22Rv1 (cell line): Measurements from ENCODE around the gene CS.

Experiments used
- H3K27ac ChIP-seq: fragments of 450-650 bp; 2 replicates; pipeline ENCODE4 v1.5.1; 2017
- CTCF ChIP-seq: fragments of 450-650 bp; IDR thresholded peaks from 2 replicates; pipeline ENCODE4 v1.5.1; 2017; ENCODE audit warnings: mild to moderate bottlenecking
- ZFX ChIP-seq: fragments of 450-650 bp; IDR thresholded peaks from 2 replicates; pipeline ENCODE4 v1.6.1; 2017; ENCODE audit warnings: antibody characterized with exemption, borderline replicate concordance

CS gene

GRCh38 chr12:56315622-56316473 is 15.7 kb upstream of the CS start, which contains the start of gene CNPY2:
TSS of gene CNPY2 (minus strand) at chr12:56315988. CDS start at chr12:56315217, 771 bp downstream.
- peak within 1 kb of the TSS; percentile 96 for H3K27ac ChIP-seq
- TF ChIP-seq ZFX (no peak), CTCF (peak; percentile 33; the same call in 1 of the 2 replicates)

GRCh38 chr12:56315249-56315621 is 15.1 kb upstream of the CS start:
- peak overlapping the region; percentile 96 for H3K27ac ChIP-seq
- TF ChIP-seq CTCF (no peak), ZFX (no peak)

- no peak for TF ChIP-seq CTCF
- no peak for TF ChIP-seq ZFX
- no peak overlapping the region for H3K27ac ChIP-seq
Observed at GRCh38 chr12:56311003-56311402, 10.9 kb upstream of the CS start.

GRCh38 chr12:56308714-56309113 is 8.6 kb upstream of the CS start:
- TF ChIP-seq ZFX: no peak
- no peak for TF ChIP-seq CTCF
- no peak overlapping the region for H3K27ac ChIP-seq

- no peak overlapping the region for H3K27ac ChIP-seq
- TF ChIP-seq ZFX (no peak), CTCF (no peak)
Observed at GRCh38 chr12:56307221-56307965, 7.3 kb upstream of the CS start.

GRCh38 chr12:56304872-56305590 is 4.9 kb upstream of the CS start:
- H3K27ac ChIP-seq: no peak overlapping the region
- TF ChIP-seq CTCF: no peak
- no peak for TF ChIP-seq ZFX
